GM19023 (cell line): Measurements from ENCODE around the gene HSD17B12.
A peak's percentile ranks its signal among the peaks of the same experiment; 100 is the strongest.
"Not testable (repeated sequence)": the region's sequence is repeated elsewhere in the genome, so short reads cannot be mapped to it uniquely, and the experiment has no call there.

Experiments
- ATAC-seq: cut with Tn5 transposase; IDR thresholded peaks from one replicate; pipeline ENCODE4 v1.9.1; 2021; ENCODE audit warnings: mild to moderate bottlenecking, moderate library complexity; ENCODE audit not compliant: unreplicated experiment

HSD17B12 gene

DNA sequence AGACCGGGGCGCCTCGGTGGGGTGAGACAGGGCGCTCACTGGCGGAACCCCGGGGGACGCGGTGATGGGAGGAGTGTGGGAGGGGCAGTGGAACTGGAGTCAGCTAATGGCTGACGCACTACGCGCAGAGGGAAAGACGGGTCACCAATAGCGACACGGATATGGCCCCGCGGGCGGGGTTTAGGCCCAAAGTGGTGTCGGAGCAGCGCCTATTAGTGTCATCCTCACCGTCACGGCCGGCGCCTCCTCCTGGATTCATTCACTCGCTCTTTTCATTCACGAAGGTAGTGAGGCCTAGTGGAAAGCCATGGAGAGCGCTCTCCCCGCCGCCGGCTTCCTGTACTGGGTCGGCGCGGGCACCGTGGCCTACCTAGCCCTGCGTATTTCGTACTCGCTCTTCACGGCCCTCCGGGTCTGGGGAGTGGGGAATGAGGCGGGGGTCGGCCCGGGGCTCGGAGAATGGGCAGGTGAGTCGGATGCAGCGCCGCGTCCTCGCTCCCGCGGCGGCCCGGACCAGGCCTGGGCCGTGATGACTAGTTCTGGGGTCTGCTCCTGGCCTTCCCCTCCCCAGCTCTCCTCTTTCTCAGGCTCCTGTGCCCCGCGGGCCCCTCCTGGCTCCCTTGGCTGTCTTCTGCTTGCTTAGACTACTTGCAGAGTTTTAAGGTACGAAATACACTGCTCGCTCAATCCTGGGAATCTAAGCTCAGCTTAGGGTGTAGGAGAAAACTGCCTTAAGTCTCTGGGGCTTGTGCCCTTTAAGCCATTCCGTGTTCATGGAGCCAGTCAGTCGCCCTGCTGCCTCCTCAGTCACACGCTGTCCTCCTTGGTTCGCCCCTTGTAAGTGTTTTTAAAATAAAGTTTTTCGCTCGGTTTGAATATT is at the start of gene HSD17B12:
HSD17B12 (plus strand) TSS at position 218 of the 880 bp plus-strand sequence; CDS start at position 308, 90 bp downstream.
- ATAC-seq, result peak; percentile 98

DNA sequence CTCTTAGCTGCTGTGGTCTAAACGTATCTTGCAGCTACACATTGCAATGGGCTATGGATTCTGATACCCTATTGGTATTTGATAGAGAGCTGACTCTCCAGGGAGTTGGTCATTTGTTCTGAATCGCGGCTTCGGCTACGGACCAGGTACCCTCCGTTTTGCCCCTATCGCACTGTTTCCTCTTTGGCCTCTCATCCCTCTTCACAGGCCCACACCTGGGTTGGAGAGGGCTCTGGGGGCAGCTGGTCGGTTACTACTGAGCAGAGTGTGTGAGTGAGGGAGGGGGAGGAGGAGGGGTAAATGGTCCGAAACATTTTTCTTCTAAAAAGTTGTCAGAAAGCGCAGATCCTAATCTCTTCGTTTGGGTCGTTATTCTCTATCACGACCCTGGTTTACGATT is 48.8 kb upstream of the HSD17B12 start:
- no peak for ATAC-seq

DNA sequence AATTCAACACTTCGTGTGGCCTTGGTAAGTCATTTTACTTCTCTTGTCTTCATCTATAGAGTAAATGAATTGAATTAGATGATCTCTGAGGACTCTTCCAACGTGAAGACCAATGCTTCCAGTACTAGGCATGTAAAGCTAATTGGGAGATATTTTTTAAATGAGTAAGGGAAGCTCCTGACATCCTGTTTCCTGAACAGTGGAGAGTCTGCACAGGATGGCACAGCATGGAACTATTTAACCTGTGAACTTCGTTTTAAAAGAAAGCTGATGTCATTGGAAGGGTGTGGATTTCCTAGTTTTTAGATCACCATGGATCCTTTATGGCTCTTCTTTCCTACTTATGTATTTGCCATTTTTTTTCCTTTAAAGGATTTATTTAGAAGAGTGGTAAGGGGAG is 48.4 kb upstream of the HSD17B12 start:
- ATAC-seq, result no peak

DNA sequence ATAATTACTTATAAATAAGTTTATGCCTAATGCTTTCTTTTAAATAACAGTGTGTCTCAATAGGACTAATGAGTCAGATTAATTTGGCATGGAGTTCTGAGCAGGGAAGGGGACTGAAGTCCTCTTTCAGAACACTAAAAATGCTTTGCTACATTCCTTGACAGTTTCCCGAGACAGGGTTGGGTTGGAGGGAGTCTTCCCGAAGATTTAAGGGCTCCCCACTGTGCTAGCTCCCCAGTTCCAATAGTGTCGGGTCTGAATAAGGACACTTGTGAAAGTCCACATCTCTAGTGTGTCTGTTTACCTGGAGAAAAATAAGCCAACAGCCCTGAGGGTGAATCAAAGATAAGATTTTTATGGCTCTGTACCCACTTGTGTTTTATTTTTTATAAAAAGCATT is 41.8 kb upstream of the HSD17B12 start:
- ATAC-seq, result no peak

DNA sequence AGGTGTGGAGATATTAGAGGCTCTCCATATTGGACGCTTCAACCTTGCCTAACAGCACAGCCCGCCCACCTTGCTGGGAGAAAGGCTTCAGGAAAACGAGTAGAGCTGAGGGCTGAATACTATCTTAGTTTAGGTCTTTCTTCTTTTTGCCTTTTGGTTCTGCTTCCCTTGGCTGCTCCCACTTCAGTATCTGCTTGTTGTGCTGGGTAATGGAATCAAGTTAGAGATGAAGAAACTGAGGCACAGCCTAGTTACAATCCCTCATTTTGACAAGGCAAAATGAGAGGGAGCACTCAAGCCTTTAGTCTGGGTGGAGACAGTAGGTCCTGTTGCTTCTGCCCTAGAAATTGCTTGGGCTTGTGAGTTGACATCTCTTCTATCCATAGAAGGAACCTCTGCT is 41.3 kb upstream of the HSD17B12 start:
- ATAC-seq, result no peak

DNA sequence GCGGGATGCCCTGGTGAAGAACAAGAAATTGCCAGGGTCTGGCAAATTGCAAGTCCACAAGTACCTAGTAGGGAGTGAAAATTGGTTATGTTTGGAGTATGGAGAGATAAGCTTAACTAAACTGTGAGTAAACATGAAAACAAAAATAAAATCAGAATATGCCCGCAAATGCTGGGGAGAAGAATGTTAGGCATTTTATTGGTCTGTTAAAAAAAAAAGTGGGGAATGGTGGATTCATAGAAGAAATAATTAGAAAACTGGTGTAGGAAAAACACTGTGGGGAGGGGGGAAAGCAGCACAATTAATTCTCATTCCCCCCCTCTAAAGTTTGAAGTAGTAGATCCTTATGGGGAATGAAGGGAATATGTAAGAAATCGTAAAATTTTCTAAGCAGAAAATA is 40.6 kb upstream of the HSD17B12 start:
- no peak for ATAC-seq

DNA sequence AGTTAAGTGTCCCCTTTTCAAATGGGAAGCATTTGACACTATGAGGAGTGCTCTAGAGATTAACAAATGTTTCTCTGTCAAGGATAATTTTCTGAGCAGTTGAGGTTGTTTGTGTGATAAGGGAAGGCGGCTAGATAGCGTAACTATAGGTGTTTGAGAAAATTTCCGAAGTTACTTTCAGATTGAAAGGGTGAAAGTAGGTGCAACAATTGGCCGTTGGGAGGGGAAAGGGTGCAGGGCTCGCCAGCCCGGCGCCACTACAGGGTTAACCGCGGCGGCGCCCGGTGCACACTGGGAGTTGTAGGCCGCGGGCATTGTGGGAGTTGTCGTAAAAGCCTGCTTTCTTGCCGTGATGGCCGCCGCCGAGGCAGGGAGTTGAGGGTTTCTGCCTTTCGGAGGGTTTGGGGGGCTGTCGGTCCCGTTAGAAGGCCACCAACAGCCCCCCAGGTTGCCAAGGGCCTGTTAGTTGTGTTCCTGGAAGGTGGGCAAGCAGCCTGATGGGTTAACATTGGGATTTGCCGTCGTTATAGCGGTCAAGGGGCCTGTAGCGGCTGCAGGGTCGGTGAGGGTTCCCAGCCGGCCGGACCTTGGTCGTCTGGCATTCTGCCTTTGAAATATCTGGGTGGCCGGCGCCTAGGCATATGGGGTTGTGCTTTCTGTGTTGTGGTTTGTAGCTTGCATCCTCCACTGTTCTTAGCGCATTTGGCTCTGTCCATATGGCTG is 36.5 kb upstream of the HSD17B12 start:
- ATAC-seq, result peak; percentile 99

DNA sequence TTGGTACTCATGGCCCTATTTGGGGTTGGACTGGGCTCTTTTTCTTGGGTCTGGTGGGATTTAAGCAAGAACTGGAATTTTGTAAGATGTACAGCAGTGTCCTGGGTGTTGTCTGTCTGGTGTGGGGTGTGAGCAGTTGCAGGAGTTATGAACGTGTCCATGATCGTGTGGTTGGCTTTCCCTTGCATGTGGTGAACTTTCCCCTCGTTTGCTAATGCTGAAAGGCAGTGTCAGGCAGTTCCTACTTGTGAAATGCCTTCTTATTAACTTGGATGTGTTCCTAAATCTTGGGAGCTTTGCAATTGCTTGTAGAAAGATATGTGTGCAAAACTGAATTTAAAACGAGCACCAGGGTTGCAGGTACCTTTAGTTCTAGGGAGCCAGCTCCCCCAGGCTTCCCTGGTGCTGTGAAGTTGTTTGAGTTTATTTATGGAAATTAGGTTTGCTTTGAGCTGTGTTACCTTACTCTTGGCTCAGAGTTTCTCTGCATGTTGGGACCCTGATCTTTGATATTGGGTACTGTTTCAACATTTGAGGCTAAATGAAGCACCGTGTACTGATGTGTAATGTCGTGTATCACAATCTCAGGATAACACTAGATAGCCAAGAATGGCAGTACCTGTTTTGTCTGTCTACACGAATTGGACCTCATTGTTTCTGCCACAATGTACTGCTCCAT is 35.8 kb upstream of the HSD17B12 start:
- ATAC-seq, result no peak

DNA sequence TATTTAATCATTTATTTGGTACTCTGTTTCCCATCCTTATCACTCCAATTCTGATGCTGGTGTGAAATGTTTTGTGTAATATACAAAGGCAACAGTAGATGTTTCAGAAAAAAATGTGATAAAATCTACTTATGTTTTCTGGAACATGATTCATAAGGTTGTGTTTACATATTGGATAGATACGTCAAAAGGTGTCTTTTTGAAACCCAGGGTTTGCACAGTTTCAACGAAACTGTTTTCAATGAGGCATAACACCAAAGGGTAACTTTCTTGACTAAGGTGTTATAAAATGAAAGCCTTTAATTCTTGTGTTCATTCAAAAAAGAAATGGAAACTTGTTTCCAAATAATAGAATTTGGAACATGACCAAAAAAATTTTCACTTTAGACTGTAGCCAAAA is 33.8 kb upstream of the HSD17B12 start:
- ATAC-seq, result no peak

DNA sequence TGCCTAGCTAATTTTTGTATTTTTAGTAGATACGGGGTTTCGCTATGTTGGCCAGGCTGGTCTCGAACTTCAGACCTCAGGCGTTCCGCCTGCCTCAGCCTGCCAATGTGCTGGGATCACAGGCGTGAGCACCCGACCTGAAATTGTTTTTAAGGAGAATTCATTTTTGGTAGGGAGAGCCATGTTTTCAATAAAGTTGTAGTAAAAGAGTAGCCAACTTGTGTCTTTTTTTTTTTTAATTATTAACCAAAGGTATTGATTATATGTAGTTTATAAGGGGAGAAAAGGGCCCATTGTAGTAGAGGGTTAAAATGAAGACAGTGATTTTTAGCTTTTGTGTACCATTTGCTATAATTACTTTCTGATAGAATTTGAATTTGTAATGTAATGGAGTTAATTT is 31.6 kb upstream of the HSD17B12 start:
- no peak for ATAC-seq

DNA sequence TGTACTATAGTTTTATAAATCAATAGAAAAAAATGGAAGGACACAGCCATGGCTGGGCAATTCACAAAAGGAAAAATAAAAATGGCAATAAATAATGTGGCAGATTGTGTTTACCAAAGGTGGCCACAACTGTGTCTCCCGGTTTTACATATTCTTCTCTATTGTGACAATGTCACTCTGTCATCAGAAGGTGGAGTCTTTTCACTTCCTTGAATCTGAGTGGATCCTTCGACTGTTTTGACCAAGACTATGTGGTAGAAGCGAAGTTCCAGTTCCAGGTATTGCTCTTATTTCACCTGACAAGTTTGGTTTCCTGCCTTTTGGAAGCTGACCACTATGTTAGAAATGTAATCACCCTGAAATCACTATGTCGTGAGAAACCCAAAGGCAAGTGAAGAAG is 31.0 kb upstream of the HSD17B12 start:
- ATAC-seq, result no peak

DNA sequence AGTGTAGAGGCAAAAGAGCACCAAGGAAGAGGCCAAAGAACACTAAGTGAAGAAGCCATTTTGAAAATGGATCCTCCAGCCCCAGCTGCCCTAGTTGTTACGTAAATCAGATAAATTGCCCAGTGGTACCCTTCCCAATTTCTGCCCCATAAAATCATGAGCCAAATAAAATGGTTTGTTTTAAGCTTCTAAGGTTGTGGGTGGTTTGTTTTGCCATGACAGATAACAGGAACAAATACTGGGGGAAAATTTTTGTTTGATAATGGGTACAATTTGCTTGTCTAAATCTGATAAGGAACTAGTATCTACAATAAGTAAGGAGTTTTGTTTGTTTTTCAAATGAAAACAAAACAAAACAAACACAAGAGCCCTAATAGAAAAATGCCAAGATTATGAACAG is 30.6 kb upstream of the HSD17B12 start:
- no peak for ATAC-seq

DNA sequence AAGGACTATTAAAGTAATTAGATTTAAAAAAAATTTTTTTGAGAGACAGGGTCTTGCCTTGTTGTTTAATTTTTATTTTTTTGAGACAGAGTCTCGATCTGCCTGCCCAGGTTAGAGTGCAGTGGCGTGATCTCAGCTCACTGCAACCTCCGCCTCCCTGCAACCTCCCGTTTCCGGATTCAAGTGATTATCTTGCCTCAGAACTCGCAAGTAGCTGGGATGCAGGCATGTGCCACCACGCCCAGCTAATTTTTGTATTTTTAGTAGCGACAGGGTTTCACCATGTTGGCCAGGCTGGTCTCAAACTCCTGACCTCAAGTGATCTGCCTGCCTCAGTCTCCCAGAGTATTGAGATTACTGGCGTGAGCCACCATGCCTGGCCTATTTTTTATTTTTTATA is 17.5 kb upstream of the HSD17B12 start:
- not testable (repeated sequence) for ATAC-seq

DNA sequence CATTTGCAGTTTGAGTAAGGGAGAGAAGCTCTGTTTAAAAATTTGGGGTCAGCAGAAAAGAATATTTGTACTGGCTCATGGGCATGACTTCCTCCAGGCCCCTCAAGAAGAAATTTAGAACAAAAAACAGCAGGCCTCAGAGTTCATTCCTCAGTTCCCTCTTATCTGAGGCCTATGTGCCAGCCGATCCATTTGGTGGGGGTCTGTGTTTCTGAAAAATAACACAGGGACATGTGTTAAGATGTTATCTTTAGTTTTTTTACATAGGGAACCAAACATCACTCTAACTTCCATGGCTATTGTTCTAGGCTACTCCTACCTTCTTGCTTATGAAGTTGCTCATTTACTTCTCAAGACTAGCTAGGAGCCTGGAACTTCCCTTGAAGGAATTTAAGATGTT is 16.2 kb upstream of the HSD17B12 start:
- ATAC-seq, result no peak

DNA sequence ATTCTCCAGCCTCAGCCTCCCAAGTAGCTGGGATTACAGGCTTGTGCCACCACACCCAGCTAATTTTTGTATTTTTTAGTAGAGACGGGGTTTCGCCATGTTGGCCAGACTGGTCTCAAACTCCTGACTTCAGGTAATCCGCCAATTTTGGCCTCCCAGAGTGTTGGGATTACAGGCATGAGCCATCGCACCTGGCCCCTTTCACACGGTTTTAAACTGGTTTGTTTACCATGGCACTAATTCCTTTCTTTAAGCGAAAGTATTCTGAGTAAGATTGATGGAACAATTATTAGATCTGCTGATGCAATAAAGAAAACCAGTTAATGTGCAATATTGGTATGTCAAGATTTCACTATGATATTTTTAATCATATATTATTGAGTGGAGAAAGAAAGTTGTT is 9.3 kb upstream of the HSD17B12 start:
- ATAC-seq, result not testable (repeated sequence)

DNA sequence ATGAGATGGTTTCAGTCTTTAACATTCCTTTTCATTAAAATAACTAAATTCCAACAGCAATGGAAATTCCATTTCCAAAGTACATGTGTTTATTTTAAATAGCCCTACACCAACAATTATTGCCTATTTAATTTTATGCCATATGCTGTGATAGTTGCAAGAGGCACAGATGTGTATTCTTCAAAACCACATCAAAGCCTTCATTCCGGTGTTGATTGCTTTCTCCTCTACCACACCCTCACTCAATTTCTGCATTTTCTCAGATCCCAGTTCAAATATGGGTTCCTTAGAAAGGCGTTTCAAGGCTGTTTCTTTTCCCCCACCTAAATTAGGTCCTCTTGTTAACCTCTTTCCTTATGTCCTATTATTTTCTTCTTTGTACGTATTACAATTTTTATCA is 6.0 kb upstream of the HSD17B12 start:
- ATAC-seq, result no peak

DNA sequence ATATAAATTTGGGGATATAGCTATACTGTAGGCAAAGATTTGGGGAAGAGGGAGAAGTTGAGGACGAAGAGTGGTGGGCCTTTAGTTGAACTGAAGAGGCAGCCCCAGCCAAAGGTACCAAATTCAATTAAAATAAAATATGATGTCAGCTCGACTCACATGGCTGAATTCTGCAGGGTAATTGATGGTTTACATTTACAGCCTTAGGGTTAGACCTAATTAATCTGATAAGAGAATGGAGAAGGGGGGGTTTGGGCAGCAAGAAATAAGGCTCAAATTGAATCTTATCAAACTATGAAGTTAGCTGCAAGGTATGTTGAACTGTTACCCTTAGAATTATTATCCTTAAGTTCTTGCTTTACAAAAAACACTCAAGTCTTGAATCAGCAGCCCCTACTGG is 3.6 kb upstream of the HSD17B12 start:
- no peak for ATAC-seq

DNA sequence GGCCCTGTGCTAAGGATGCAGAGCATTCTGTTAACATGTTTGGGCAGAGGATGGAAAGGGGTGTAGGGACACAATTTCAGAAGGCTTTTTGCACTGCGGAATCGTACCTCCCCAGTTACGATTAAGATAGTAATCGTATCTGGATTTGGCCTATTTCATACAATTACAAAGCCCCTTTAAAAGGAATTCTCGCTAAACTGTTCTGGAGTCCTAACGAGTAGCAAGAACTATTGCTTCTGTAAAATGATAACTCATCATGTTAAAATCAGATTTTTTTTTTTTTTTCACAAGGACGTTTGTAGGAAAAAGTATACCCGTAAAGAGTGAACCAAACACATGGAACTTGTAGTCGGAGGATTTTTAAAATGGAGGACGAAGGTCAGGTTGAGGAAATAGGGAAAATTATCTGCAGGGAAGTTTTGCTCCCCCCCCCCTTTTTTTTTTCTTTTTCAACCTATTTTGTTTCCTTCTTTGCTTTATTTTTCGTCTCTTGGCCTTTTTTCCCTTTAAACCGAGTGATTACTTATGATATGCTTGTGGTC is 934 bp downstream of the HSD17B12 start:
- no peak for ATAC-seq

DNA sequence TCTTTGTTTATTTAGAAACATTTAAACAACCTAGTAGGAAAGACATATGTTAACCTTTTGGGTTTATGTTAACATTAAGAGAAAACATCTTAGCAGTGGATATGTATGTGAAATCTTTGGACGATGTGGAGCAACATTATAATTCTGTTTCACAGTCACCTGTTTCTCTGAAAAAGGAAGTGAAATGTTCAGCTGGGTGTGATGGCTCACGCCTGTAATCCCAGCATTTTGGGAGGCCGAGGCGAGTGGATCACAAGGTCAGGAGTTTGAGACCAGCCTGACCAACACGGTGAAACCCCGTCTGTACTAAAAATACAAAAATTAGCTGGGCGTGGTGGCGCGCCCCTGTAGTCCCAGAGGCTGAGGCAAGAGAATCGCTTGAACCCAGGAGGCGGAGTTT is 1.5 kb downstream of the HSD17B12 start:
- ATAC-seq, result not testable (repeated sequence)

DNA sequence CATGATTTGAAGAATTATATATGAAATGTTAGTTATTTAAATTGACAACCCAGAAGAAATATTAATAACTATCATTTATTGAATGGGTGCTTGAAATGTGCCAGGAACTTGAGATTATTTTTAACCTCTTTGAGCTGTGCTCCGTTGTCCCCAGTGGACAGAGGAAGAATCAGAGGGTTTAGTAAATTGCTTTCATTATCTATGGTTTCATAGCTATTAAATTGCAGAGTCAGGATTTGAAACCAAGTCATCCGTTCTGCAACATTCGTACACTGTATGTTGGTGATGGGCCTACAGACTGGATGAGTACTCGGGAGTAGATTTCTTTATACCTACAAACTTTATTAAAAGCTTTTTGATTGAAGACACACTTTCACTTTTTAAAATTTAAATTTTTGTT is 4.9 kb downstream of the HSD17B12 start:
- no peak for ATAC-seq

DNA sequence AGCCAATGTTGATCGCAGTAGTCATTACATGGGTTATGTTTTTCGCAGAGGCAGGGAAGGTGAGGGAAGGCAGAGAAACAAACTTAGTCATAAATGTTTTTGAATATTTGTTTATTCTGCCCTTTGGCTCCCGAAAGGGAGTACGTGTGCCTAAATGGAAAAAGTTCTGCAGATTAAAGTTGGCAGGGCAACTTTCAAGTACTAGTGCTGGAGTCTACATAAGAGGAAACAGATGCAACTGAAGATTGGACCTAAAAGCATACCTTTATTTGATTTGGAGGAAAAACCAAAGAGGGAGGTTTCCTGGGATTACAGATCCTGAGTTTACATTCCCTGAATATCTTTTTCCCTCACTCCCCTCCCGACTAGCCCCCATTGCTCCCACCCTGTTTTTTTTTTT is 5.7 kb downstream of the HSD17B12 start:
- no peak for ATAC-seq
